GM18873 (cell line): ENCODE measurements around the gene HOXB5.

Source experiments
- ATAC-seq: cut with Tn5 transposase; IDR thresholded peaks from one replicate; pipeline ENCODE4 v1.9.1; 2021; ENCODE audit warnings: mild to moderate bottlenecking, moderate library complexity, moderate number of reproducible peaks; ENCODE audit not compliant: unreplicated experiment, low FRiP score

HOXB5 gene

DNA sequence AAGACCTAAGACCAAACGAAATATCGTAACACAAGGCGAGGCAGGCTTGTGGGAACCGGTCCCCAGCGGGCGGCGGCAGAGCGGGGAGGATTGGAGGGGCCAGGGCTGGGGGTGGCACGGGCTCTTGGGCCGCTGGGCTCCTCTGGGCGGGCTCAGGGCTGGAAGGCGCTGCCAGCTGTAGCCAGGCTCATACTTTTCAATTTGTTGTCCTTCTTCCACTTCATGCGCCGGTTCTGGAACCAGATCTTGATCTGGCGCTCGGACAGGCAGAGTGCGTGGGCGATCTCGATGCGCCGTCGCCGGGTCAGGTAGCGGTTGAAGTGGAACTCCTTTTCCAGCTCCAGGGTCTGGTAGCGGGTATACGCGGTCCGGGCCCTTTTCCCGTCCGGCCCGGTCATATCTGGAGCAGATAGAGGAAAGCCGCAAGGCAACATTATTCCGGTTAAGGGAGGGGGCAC, 1.5 kb downstream of the HOXB5 start:
- no peak for ATAC-seq

- no peak for ATAC-seq
Measured at GRCh38 chr17:48591255-48592056, 2.1 kb downstream of the HOXB5 start.

- no peak for ATAC-seq
Measured at GRCh38 chr17:48590607-48591161, 2.9 kb downstream of the HOXB5 start.

DNA sequence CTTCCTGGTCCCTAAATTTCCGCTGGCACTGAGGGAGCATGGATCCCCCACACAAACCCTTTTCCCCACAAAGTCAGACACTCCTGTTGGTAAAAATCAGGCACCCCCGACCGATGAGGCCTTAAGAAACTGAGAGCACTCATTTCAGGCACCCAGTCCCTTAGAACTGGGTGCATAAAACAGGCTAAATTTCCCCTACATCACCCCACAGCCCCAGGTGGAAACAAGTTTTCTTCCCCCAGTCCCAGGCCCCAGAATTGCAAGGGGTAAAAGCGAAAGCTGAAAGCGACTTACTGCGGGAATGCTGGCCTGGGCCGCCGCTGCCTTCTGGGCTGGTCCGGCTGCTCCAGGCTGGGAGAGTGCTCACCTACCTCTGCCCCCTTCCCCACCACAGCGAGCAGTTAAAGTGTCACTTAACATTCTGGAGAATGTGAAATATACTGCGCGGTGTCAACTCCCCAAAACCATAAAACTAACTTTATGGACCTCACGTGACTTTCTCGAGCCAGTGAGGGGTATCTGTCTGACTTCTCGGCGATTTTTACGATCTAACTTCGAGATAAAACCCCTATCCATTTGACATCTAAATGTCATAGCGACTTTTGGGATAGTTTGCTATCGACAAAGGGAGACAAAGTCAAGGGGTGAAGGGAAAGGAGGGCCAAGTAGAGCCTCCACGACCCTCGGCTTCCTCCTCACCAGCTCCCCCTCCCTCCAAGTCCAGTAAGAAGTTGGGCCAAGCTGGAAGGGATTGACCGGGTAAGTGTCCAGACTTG, 3.6 kb downstream of the HOXB5 start, which contains the start of gene HOXB3:
Gene HOXB3, minus strand, starts transcription at position 411 of the 776 bp plus-strand sequence. CDS start 37,767 bp downstream, outside the sequence.
- no peak for ATAC-seq

GRCh38 chr17:48589060-48589830, 4.3 kb downstream of the HOXB5 start:
- no peak for ATAC-seq

GRCh38 chr17:48588528-48588927, 5.1 kb downstream of the HOXB5 start:
- no peak for ATAC-seq

DNA sequence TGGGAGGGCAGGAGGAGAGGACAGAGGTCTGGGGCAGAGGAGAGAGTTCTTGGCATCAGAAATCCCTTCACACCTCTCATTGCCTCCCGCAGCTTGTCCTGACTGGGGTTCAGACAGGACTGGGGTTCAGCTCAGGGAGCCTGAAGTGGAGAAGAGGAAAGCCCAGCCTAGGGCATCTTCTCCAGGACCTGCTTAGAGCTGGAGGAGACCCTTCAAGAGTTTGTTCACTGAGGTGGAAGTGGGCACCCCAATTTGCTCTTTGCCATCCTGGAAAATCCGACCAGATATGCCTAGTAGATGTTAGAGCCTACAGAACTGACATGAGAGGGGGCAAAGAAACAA, 5.5 kb downstream of the HOXB5 start:
- no peak for ATAC-seq

GRCh38 chr17:48587276-48588073, 6.1 kb downstream of the HOXB5 start:
- no peak for ATAC-seq

DNA sequence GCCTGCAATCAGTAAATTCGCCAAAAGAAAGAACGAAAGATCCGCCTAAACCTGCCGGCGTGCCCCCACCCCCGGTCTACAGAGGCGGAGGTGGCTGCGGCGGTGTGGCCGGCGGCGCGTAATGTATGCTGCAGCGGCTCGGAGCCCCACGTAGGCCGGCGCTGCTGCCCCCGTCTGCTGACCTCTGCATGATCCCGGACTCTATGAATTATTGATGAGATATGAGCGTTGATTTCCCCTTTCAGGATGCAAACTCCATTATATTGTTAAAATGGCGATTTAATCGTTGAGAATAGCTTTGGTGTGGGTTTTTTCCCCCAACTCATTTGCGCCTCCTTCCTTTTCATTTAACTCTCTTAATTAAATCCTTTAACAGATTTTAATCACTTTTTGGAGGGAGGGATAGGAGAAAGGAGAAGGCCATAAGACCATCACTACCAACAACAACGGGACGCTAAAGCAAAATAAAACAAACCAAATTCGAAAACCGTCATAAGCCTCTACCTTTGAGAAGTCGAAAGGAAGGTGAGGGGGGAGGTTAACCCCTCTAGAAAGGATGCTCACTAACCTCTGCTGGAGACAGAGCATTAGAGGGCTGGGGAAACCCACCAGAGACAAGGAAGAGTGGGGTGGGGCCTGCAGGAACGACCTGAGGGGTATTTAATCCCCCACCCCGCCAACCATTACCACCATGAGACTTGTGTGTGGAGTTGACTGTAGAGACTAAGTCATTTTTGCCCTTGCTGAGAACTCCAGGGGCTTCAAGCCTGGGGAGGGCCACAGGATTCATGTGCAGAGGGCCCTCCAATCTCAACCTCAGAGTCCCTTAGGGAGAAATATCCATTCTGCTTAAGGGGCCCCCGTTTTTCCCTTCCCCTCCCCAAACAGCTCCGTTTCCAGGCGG, 7.0 kb downstream of the HOXB5 start:
- ATAC-seq: no peak

- no peak for ATAC-seq
Measured at GRCh38 chr17:48584223-48584741, 9.3 kb downstream of the HOXB5 start.

- no peak for ATAC-seq
Measured at GRCh38 chr17:48583708-48584222, 9.8 kb downstream of the HOXB5 start.

DNA sequence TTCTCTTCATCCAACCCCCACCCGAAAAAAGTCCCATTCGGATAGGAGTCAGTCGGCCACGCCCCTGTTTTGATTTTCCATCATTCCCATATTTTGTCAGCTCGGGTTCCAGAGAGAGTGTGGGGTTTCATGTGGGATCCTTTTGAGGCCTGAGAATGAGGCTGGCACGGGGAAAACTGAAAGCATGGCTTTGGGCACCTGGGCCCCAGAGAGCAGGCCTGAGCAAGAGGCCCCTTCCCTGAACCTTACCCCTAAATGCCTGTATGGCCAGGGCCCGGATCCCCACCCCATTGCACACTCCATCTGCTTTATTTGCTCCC, 10.9 kb downstream of the HOXB5 start:
- no peak for ATAC-seq

- no peak for ATAC-seq
Measured at GRCh38 chr17:48579760-48580554, 13.6 kb downstream of the HOXB5 start.

DNA sequence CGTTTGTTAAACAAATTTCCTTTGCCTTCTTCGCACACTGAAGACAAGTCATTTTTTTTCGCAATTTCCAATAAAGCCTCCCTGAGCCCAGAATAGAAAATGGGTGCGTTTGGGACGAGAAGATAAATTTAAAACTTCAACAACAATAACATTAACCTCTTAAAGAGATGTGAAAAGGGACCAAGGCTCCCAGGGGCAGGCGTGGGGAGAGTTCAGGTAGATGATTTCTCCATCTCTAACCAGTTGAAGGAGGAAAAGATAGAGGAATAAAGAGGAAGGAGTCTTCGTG, 14.2 kb downstream of the HOXB5 start:
- no peak for ATAC-seq

DNA sequence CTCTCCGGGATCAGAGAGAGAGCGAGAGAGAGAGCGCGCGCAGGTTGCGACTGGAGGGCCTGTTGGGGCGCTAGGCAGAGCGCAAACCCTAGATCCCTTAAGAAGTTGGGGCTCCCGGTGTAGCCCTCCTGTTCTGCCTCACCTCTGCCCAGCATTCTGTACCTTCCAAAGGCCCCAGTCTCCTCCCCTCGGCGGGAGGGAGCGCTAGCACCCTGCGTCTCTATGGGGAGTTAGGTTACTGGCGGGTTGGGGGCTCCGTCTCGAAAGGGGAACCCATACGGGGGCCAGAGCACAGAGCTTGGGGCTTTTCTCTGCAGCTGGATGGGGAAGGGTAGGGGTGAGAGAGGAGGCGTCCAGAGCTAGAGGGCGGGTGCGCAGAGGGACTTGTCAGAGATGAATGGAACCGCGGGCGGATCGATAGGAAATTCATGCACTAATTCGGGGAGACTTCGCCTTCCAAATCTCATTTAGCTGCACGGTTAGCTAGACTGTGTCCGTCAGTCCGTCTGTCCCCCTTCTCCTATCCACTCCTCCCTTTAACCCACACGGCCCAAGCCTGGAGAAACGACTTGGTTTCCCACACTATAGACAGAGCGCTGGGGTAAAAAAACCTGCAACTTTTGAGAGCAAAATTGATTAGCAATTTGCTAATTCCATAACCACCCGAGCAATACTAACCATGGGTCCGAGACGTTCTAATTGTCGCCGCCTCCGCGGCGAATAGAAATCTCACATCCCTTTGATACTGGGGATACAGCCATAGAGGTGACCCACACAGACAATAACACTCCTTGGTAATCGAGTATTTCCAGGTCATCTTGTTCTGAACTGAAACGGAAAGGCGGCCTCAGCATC, 14.7 kb downstream of the HOXB5 start:
- no peak for ATAC-seq

- ATAC-seq: no peak
Measured at GRCh38 chr17:48577946-48578615, 15.5 kb downstream of the HOXB5 start, which contains the start of gene HOXB4. Gene HOXB4, minus strand, starts transcription at chr17:48578350. Its CDS starts 31 bp downstream, at chr17:48578319.
